Choroid plexus epithelial cell (primary cell): ENCODE measurements around the gene ADGRE2.
A peak's percentile ranks its signal among the peaks of the same experiment; 100 is the strongest.

Experiments
- DNase-seq: peaks from one replicate; pipeline ENCODE4 v3.0.0-alpha.2; 2010; ENCODE audit warnings: low read depth
- H3K4me3 ChIP-seq: 2 replicates; pipeline ENCODE4 v1.5.1; 2011; ENCODE audit warnings: low read depth, mild to moderate bottlenecking, control low read depth, low read length, moderate library complexity
- TF ChIP-seq, protein P1 (sequence below): conservative IDR thresholded peaks from 2 replicates; pipeline ENCODE4 v1.5.1; 2011; ENCODE audit warnings: low read depth, mild to moderate bottlenecking, control low read depth, inconsistent platforms, low read length, moderate library complexity

ADGRE2 gene

GRCh38 chr19:14718522-14719116 is 59.7 kb downstream of the ADGRE2 start:
- TF ChIP-seq, protein P1, sequence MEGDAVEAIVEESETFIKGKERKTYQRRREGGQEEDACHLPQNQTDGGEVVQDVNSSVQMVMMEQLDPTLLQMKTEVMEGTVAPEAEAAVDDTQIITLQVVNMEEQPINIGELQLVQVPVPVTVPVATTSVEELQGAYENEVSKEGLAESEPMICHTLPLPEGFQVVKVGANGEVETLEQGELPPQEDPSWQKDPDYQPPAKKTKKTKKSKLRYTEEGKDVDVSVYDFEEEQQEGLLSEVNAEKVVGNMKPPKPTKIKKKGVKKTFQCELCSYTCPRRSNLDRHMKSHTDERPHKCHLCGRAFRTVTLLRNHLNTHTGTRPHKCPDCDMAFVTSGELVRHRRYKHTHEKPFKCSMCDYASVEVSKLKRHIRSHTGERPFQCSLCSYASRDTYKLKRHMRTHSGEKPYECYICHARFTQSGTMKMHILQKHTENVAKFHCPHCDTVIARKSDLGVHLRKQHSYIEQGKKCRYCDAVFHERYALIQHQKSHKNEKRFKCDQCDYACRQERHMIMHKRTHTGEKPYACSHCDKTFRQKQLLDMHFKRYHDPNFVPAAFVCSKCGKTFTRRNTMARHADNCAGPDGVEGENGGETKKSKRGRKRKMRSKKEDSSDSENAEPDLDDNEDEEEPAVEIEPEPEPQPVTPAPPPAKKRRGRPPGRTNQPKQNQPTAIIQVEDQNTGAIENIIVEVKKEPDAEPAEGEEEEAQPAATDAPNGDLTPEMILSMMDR: no peak
- H3K4me3 ChIP-seq: no peak overlapping the region
- DNase-seq: peak; percentile 2

DNA sequence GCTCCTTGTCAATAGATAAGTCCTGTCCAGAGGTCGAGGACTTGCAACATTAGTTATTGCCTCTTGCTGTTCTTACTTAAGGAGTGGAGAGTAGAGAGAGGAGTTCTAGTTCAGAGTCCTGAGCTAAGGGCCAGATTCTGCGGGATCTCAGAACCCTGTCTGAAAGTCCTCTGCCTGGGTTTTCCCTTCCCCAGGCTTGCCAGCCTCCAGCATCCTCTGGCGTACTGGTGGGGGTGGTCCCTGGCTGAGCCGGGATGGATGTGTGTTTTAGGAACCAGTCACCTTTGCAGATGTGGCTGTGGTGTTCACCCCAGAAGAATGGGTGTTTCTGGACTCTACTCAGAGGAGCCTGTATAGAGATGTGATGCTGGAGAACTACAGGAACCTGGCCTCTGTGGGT is 62.5 kb downstream of the ADGRE2 start:
- H3K4me3 ChIP-seq: no peak overlapping the region
- no peak for DNase-seq
- TF ChIP-seq, protein P1: no peak

DNA sequence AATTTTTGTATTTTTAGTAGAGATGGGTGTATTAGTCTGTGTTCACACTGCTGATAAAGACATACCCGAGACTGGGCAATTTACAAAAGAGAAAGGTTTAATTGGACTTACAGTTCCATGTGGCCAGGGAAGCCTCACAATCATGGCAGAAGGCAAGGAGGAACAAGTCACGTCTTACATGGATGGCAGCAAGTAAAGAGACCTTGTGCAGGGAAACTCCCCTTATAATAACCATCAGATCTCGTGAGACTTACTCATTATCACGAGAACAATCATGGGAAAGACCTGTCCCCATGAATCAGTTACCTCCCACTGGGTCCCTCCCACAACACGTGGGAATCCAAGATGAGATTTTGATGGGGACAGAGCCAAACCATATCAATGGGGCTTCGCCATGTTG is 73.9 kb downstream of the ADGRE2 start:
- TF ChIP-seq, protein P1: no peak
- no peak overlapping the region for H3K4me3 ChIP-seq
- no peak for DNase-seq

- DNase-seq: no peak
- TF ChIP-seq, protein P1: no peak
- H3K4me3 ChIP-seq: no peak overlapping the region
Measured at GRCh38 chr19:14703833-14704232, 74.5 kb downstream of the ADGRE2 start.

DNA sequence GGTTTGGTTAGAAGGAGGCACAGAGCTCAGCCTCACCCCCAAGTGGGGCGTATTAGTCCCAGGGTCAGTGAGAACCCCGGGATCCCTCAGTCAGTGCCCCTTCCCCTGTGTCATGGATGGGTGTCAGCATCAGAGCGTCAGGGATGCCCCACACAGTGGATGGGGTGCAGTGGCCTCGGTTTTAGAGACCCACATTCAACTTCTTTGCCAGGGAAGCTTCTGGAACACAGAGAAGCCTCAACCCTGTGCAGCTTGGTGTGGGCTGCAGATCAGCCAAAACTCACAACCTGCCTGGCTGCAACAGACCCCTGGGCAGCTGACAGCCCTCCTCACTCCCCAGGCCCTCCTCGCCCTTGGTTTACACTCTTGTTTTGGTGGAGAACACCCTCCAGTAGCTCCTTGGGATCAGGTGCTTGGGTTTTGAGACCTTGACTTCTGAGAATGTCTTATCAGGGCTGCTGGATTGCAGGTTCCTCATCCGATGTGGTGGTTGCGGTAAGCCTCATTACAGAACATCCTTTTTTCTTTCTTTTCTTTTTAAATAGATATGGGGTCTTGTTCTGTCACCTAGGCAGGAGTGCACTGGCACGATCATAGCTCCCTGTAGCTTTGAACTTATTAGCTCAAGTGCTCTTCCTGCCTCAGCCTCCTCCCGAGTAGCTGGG is 77.5 kb downstream of the ADGRE2 start:
- TF ChIP-seq, protein P1: no peak
- H3K4me3 ChIP-seq: no peak overlapping the region
- DNase-seq: no peak

DNA sequence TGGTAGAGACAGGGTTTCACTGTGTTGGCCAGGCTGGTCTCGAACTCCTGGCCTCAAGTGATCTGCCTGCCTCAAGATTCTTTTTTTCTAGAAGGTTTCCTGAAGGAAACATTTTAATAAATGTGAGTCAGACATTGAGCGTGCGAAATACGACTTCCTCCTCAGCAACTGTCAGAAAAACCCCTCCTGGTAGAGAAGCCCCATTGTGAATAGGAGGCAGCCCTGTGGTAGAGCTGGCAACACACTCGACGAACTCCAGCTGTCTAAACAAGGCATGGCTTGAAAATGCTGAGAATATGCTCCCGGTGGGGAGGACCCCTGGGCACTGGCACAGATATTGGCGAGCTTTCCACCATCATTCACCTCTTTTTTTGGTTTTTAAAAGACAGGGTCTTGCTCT is 78.7 kb downstream of the ADGRE2 start:
- H3K4me3 ChIP-seq: no peak overlapping the region
- TF ChIP-seq, protein P1: no peak
- DNase-seq: no peak

GRCh38 chr19:14695471-14695870 is 82.9 kb downstream of the ADGRE2 start:
- H3K4me3 ChIP-seq: no peak overlapping the region
- no peak for DNase-seq
- TF ChIP-seq, protein P1: no peak
